ENCODE data around the gene SEMA4D. TPM values are rescaled to one million over a fixed set of nuclear protein-coding genes. Genes with fewer than 3 reads are reported as not detected.

The SEMA4D gene
- total and polyA plus RNA-seq, 9 of the 15 experiments (the other 6 are each of a cell fraction or from before 2014, with no cell fraction given): 0.38 to 5.1 (median 1.8) TPM

- TF ChIP-seq CREB5 (CRISPR knock-in tag; IDR thresholded peaks at IDR 0.05) (no peak), SNRNP70 (optimal IDR thresholded peaks at IDR 0.05; ENCODE audit: low read depth, low read length) (no peak), SNIP1 (IDR thresholded peaks at IDR 0.05; ENCODE audit: low read depth) (no peak), FOXP4 (CRISPR knock-in tag; IDR thresholded peaks at IDR 0.05; ENCODE audit: borderline replicate concordance) (no peak), ZNF639 (CRISPR knock-in tag; conservative IDR thresholded peaks at IDR 0.05 in 1 of 2, IDR thresholded peaks at IDR 0.05 in 1 of 2) (no peak), MXI1 (IDR thresholded peaks at IDR 0.05; ENCODE audit: low read depth, low read length) (0 out of 2 replicates have a peak, but pooled peaks have one; percentile 41), NCOR1 (IDR thresholded peaks at IDR 0.05) (no peak), KDM5B (IDR thresholded peaks at IDR 0.05; ENCODE audit: insufficient replicate concordance, low read depth, low read length) (no peak), SIN3A (IDR thresholded peaks at IDR 0.05; ENCODE audit: borderline replicate concordance in 2 of 2, control insufficient read depth in 1 of 2, low read depth in 2 of 2, low read length in 2 of 2) (0 out of 4 replicates have a peak, but pooled peaks of 1 of the 2 experiments have one; percentile 34), MCM3 (IDR thresholded peaks at IDR 0.05) (no peak)
- TF ChIP-seq, protein P1, sequence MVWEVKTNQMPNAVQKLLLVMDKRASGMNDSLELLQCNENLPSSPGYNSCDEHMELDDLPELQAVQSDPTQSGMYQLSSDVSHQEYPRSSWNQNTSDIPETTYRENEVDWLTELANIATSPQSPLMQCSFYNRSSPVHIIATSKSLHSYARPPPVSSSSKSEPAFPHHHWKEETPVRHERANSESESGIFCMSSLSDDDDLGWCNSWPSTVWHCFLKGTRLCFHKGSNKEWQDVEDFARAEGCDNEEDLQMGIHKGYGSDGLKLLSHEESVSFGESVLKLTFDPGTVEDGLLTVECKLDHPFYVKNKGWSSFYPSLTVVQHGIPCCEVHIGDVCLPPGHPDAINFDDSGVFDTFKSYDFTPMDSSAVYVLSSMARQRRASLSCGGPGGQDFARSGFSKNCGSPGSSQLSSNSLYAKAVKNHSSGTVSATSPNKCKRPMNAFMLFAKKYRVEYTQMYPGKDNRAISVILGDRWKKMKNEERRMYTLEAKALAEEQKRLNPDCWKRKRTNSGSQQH (CRISPR knock-in tag; IDR thresholded peaks at IDR 0.05): no peak
- TF ChIP-seq, protein P2, sequence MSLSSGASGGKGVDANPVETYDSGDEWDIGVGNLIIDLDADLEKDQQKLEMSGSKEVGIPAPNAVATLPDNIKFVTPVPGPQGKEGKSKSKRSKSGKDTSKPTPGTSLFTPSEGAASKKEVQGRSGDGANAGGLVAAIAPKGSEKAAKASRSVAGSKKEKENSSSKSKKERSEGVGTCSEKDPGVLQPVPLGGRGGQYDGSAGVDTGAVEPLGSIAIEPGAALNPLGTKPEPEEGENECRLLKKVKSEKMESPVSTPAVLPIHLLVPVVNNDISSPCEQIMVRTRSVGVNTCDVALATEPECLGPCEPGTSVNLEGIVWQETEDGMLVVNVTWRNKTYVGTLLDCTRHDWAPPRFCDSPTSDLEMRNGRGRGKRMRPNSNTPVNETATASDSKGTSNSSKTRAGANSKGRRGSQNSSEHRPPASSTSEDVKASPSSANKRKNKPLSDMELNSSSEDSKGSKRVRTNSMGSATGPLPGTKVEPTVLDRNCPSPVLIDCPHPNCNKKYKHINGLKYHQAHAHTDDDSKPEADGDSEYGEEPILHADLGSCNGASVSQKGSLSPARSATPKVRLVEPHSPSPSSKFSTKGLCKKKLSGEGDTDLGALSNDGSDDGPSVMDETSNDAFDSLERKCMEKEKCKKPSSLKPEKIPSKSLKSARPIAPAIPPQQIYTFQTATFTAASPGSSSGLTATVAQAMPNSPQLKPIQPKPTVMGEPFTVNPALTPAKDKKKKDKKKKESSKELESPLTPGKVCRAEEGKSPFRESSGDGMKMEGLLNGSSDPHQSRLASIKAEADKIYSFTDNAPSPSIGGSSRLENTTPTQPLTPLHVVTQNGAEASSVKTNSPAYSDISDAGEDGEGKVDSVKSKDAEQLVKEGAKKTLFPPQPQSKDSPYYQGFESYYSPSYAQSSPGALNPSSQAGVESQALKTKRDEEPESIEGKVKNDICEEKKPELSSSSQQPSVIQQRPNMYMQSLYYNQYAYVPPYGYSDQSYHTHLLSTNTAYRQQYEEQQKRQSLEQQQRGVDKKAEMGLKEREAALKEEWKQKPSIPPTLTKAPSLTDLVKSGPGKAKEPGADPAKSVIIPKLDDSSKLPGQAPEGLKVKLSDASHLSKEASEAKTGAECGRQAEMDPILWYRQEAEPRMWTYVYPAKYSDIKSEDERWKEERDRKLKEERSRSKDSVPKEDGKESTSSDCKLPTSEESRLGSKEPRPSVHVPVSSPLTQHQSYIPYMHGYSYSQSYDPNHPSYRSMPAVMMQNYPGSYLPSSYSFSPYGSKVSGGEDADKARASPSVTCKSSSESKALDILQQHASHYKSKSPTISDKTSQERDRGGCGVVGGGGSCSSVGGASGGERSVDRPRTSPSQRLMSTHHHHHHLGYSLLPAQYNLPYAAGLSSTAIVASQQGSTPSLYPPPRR (CRISPR knock-in tag; IDR thresholded peaks at IDR 0.05; ENCODE audit: borderline replicate concordance): no peak
Observed at GRCh38 chr9:89319015-89319905, 178.7 kb downstream of the SEMA4D start (continued).

All from K562 (cell line).